Measurements from ENCODE around the gene CEP95.
"Not testable (repeated sequence)": the region's sequence is repeated elsewhere in the genome, so short reads cannot be mapped to it uniquely, and the experiment has no call there.

- TF ChIP-seq, protein P1, sequence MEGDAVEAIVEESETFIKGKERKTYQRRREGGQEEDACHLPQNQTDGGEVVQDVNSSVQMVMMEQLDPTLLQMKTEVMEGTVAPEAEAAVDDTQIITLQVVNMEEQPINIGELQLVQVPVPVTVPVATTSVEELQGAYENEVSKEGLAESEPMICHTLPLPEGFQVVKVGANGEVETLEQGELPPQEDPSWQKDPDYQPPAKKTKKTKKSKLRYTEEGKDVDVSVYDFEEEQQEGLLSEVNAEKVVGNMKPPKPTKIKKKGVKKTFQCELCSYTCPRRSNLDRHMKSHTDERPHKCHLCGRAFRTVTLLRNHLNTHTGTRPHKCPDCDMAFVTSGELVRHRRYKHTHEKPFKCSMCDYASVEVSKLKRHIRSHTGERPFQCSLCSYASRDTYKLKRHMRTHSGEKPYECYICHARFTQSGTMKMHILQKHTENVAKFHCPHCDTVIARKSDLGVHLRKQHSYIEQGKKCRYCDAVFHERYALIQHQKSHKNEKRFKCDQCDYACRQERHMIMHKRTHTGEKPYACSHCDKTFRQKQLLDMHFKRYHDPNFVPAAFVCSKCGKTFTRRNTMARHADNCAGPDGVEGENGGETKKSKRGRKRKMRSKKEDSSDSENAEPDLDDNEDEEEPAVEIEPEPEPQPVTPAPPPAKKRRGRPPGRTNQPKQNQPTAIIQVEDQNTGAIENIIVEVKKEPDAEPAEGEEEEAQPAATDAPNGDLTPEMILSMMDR (IDR thresholded peaks at IDR 0.05; ENCODE audit: poor library complexity, severe bottlenecking): not testable (repeated sequence)
- not testable (repeated sequence) for TF ChIP-seq EZH2 (IDR thresholded peaks at IDR 0.05; ENCODE audit: borderline replicate concordance, insufficient read depth, low read length, poor library complexity, severe bottlenecking); RAD21 (conservative IDR thresholded peaks at IDR 0.05); POLR2AphosphoS5 (IDR thresholded peaks at IDR 0.05); EP300 (conservative IDR thresholded peaks at IDR 0.05; ENCODE audit: poor library complexity, severe bottlenecking); REST (IDR thresholded peaks at IDR 0.05; ENCODE audit: borderline replicate concordance)
Observed at GRCh38 chr17:64466834-64467233, 39.9 kb upstream of the CEP95 start.

Data from neural cell (in vitro differentiated cells).